Motor neuron (in vitro differentiated cells): ENCODE measurements around the gene ATP1A2. TPM values are rescaled to one million over a fixed set of nuclear protein-coding genes. Genes with fewer than 3 reads are reported as not detected.

ENCODE experiments used
- ATAC-seq, 8 experiments: fragments of 200-7000 bp; cut with Tn5 transposase; replicated peaks in 6 of 8; 2 replicates each; pipeline ENCODE4 v1.8.0; 2021; ENCODE audit warnings: mild to moderate bottlenecking in 8 of 8, moderate library complexity in 8 of 8
- H3K27ac ChIP-seq, 2 donors: fragments of 250-450 bp; sonication (Bioruptor Pico); 2 replicates each; pipeline ENCODE4 v1.9.0; 2021; ENCODE audit warnings: antibody characterized with exemption in 2 of 2, mild to moderate bottlenecking in 2 of 2, moderate library complexity in 1 of 2
- H3K4me1 ChIP-seq, 2 donors: fragments of 250-450 bp; sonication (Bioruptor Pico); replicated peaks in 1 of 2; 2 replicates each; pipeline ENCODE4 v1.6.1; 2021; ENCODE audit warnings: antibody characterized with exemption in 2 of 2, mild to moderate bottlenecking in 2 of 2, moderate library complexity in 1 of 2
- H3K4me3 ChIP-seq, 5 donors: fragments of 250-450 bp; sonication (Bioruptor Pico); 2 replicates each; pipeline ENCODE4 v1.9.0; 2021; ENCODE audit warnings: antibody characterized with exemption in 5 of 5, mild to moderate bottlenecking in 5 of 5, moderate library complexity in 4 of 5
- WGBS, 10 experiments: fragments of 450-650 bp; shearing (Covaris generic); methylation state at CpG; one replicate each; pipeline ENCODE4 v1.0.0; 2022; 5-methylcytosine and 5-hydroxymethylcytosine counted together
- in situ Hi-C, 9 experiments: fragments of 400-800 bp; cut with MboI; loops; one replicate each; pipeline ENCODE4 v1.15.0; 2021; ENCODE audit warnings: low sequenced_read_pairs in 9 of 9, low pct_unique_long_range_greater_than_20kb in 2 of 9; ENCODE audit not compliant: unreplicated experiment in 9 of 9
- total RNA-seq, 8 experiments: library from RNA; unstranded; fragments of 300-600 nt; gene quantifications; 2 replicates each; pipeline versions ENCODE4 v1.2.3 to v1.2.4, GENCODE V29; 2022

ATP1A2 gene
- total RNA-seq, 8 experiments from 2014 or later = 0.54 to 53.5 (median 1.2) TPM

DNA sequence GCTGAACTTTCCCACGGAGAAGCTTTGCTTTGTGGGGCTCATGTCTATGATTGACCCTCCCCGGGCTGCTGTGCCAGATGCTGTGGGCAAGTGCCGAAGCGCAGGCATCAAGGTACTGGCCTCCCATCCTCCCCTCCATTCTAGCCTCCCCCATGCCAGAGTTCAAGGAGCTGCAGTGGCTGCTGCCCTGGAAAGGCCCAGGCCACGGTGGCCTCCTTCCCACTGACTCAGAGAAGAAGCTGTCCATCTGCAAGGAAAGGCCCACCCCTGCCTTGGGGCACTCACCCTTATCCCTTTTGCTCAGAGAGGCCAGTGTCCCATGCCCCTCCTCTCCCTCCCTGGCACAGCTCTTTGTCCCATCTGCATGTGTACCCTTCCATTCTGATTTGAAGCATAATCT is 14.9 kb downstream of the ATP1A2 start:
- Histone ChIP-seq H3K4me1 (no peaks in the 10 kb centered on the region), H3K4me3 (no peak overlapping the region), H3K27ac (no peak overlapping the region)
- in situ Hi-C loops = no loop called here
- 0 to 86% (median 60%) methylated on average over 1 of the region's 5 CpGs; no CpG with 5 or more reads in 7 of the 10 experiments for WGBS, 10 experiments
- peak in 2 of 8 experiments; percentile 25 to 45 for ATAC-seq

GRCh38 chr1:160130939-160131338 is 15.4 kb downstream of the ATP1A2 start:
- no peak overlapping the region for H3K27ac ChIP-seq
- in situ Hi-C loops = no loop called here
- ATAC-seq = no peak
- H3K4me3 ChIP-seq = no peak overlapping the region
- H3K4me1 ChIP-seq = no peaks in the 10 kb centered on the region
- 86 to 100% (median 100%) methylated on average over 1 of the region's 1 CpG; no CpG with 5 or more reads in 4 of the 10 experiments for WGBS, 10 experiments

DNA sequence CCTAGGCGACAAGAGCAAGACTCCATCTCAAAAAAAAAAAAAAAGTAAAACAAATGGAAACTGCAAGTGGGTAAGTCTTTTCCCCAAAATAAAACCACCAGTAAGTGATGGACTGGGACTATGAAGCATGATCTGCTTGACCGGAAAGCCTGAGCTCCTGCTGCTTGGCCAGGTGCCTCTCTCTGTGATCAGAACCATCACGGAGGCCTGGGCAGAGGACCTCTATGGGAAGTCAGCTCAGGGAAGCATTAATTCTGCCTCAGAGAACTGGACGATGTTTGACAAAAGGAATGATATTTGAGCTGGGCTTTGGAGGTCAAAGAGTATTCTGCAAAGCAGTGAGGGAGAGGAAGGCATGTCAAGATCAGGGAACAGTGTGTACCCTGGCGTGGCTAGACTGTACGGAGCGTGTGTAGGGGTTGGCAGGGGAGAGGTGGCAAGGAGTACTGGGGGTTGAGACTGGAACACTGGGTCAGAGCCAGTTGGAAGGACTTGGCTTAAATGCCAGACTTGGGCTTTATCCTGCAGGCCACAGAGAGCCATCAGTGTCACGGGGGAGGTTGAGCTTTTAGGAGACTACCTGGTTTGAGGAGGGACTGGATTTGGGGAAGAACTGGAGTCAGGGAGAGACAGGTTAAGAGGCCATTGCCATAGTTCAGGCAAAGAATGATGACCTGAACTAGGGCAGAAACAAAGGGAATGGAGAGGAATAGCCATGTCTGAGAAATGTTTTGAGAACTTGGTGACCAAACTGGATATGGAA is 16.4 kb downstream of the ATP1A2 start:
- Histone ChIP-seq H3K4me1 (no peaks in the 10 kb centered on the region), H3K27ac (no peak overlapping the region), H3K4me3 (no peak overlapping the region)
- in situ Hi-C loops = no loop called here
- ATAC-seq = no peak
- 24 to 100% (median 89%) methylated on average over 1 to 7 of the region's 8 CpGs; no CpG with 5 or more reads in 2 of the 10 experiments for WGBS, 10 experiments

DNA sequence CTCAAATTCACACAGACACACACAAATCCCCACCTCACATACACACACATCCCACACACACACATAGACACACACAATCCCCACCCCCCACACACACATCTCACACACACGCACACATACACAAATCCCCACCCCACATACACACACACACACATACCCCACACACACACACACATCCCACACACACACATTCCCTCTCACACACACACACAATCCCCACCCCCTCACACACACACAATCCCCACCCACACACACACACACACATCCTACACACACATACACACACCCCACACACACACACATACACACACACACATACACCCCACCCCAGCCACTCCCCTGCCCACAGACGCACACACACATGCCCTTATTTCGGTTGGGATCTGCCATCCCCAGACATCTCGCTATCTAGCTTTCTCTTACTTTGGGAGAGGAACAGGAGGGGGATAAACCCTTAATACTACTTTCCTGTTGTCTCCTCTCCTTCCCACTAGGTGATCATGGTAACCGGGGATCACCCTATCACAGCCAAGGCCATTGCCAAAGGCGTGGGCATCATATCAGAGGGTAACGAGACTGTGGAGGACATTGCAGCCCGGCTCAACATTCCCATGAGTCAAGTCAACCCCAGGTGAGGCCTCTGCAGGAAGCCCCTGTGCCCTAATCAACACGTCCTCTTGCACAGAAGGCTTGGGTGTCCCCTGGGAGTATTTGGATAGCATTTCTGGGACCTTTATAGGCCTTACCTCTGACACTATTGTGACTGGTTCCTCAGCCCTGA is 18.6 kb downstream of the ATP1A2 start:
- 20 to 100% (median 78%) methylated on average over 1 to 5 of the region's 9 CpGs; no CpG with 5 or more reads in 6 of the 10 experiments for WGBS, 10 experiments
- no peak overlapping the region for H3K4me3 ChIP-seq
- no peak overlapping the region for H3K27ac ChIP-seq
- in situ Hi-C loops = no loop called here
- H3K4me1 ChIP-seq = no peaks in the 10 kb centered on the region
- no peak for ATAC-seq

DNA sequence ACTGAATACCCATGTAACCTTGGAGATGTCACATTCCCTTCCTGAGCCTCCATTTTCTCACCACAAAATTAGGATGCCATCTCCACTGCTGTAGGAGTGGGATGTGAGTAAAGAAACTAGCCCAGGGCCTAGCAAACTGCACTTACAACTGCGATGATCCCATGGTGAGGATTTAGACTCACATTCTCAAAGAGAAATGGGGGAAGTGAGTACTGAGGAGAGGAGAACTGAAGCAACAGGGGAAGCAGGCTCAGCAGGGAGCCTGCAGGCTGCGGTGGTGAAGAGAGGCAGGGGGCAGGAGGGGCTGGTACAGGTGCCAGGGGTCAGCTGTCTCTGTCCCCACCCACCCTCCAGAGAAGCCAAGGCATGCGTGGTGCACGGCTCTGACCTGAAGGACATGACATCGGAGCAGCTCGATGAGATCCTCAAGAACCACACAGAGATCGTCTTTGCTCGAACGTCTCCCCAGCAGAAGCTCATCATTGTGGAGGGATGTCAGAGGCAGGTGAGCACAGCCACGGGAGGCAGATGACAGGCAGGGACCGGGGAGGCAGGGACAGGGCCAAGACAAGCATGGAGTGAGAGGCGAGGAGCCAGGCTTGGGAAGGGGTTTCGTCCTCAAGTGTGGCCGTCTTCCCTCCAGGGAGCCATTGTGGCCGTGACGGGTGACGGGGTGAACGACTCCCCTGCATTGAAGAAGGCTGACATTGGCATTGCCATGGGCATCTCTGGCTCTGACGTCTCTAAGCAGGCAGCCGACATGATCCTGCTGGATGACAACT is 19.4 kb downstream of the ATP1A2 start:
- H3K27ac ChIP-seq = no peak overlapping the region
- H3K4me1 ChIP-seq = no peaks in the 10 kb centered on the region
- H3K4me3 ChIP-seq = no peak overlapping the region
- in situ Hi-C loops = no loop called here
- ATAC-seq = peak in 1 of 8 experiments; percentile 30
- WGBS, 10 experiments = 40 to 96% (median 87%) methylated on average over 1 to 15 of the region's 20 CpGs; no CpG with 5 or more reads in 3 of the 10 experiments

- ATAC-seq = no peak
- no peak overlapping the region for H3K4me3 ChIP-seq
- H3K4me1 ChIP-seq = no peaks in the 10 kb centered on the region
- H3K27ac ChIP-seq = no peak overlapping the region
- in situ Hi-C loops = no loop called here
- WGBS, 10 experiments = 69 to 96% (median 82%) methylated on average over 2 to 15 of the region's 22 CpGs; no CpG with 5 or more reads in 1 of the 10 experiments
Measured at GRCh38 chr1:160136121-160136925, 20.8 kb downstream of the ATP1A2 start.

DNA sequence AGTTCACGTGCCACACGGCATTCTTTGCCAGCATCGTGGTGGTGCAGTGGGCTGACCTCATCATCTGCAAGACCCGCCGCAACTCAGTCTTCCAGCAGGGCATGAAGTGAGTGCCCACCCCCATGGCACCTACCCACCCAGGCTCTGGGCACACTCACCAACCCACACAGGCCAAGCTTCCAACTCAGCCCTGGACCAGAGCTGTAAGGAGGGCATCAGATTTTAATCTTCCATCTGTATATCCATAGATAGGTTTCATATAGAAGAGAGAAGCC is 21.3 kb downstream of the ATP1A2 start:
- Histone ChIP-seq H3K4me3 (no peak overlapping the region), H3K4me1 (no peaks in the 10 kb centered on the region), H3K27ac (no peak overlapping the region)
- ATAC-seq = no peak
- 100% methylated on average over 2 of the region's 5 CpGs; no CpG with 5 or more reads in 8 of the 10 experiments for WGBS, 10 experiments
- in situ Hi-C loops = no loop called here

- Histone ChIP-seq H3K4me3 (no peak overlapping the region), H3K4me1 (no peaks in the 10 kb centered on the region), H3K27ac (no peak overlapping the region)
- in situ Hi-C loops = no loop called here
- 60 to 100% (median 86%) methylated on average over 1 to 8 of the region's 8 CpGs; no CpG with 5 or more reads in 1 of the 10 experiments for WGBS, 10 experiments
- ATAC-seq = no peak
Measured at GRCh38 chr1:160137216-160137862, 21.8 kb downstream of the ATP1A2 start.

DNA sequence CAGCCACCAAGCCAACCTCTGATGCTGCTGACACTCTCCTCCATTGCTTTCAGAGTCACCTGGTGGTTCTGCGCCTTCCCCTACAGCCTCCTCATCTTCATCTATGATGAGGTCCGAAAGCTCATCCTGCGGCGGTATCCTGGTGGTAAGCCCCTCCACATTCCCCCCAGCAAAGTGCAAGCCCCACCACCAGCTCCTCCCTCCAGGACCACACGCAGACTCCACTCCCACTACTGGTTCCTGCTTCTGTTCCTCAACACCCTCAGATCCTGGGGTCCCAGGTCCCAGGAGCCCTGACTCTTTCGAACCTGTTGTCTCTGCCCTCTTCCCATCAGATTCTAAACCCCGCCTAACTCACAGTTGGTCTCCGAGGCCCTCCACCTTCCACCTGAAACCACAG is 24.3 kb downstream of the ATP1A2 start:
- Histone ChIP-seq H3K4me1 (no peaks in the 10 kb centered on the region), H3K27ac (no peak overlapping the region), H3K4me3 (no peak overlapping the region)
- in situ Hi-C loops = no loop called here
- no peak for ATAC-seq
- WGBS, 10 experiments = 75 to 100% (median 100%) methylated on average over 1 to 4 of the region's 8 CpGs; no CpG with 5 or more reads in 2 of the 10 experiments

DNA sequence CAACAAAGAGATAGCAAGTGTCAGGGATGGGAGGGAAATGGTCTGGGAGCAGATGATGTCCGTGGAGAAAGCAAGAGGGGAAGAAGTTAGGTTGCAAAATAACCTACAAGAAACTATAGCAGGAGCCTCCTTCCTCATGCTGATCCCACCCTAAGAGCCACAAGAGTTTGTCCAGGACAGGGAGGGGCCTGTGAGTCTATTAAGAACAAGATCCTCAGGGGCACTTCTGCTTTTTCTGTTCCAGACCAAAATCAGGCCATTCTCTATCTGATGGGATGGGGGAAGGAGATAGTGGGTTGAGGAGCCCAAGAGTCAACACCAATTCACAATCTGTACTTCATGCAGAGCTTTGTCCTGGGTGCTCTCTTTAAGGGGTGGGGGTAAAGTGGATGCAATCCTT is 28.1 kb downstream of the ATP1A2 start:
- in situ Hi-C loops = no loop called here
- ATAC-seq = no peak
- Histone ChIP-seq H3K4me1 (no peaks in the 10 kb centered on the region), H3K27ac (no peak overlapping the region), H3K4me3 (no peak overlapping the region)
- WGBS, 10 experiments = 13 to 72% (median 45%) methylated on average over 1 of the region's 1 CpG; no CpG with 5 or more reads in 4 of the 10 experiments

DNA sequence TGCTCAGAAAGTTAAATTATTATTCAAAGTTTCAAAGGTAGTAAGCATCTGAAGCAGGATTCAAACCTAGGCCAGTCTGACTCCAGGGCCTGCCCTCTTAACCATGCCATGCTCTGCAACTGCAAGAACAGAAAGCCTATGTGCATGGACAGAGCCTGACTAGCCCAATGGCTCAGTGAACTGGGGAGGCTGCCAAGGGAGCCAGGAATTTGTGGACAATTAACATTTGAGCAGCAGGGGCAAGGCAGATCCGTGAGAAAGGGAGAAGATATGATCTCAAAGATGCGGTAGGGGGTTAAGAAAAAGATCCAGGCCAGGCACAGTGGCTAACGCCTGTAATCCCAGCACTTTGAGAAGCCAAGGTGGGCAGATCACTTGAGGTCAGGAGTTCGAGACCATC is 29.4 kb downstream of the ATP1A2 start:
- in situ Hi-C loops = no loop called here
- Histone ChIP-seq H3K27ac (no peak overlapping the region), H3K4me3 (no peak overlapping the region), H3K4me1 (peaks cover 0 to 6% of the 10 kb centered on the region in 2 donors)
- peak in 3 of 8 experiments; percentile 19 to 68 (median 67) for ATAC-seq
- WGBS, 10 experiments = 13 to 85% (median 58%) methylated on average over 2 to 4 of the region's 4 CpGs; no CpG with 5 or more reads in 2 of the 10 experiments

DNA sequence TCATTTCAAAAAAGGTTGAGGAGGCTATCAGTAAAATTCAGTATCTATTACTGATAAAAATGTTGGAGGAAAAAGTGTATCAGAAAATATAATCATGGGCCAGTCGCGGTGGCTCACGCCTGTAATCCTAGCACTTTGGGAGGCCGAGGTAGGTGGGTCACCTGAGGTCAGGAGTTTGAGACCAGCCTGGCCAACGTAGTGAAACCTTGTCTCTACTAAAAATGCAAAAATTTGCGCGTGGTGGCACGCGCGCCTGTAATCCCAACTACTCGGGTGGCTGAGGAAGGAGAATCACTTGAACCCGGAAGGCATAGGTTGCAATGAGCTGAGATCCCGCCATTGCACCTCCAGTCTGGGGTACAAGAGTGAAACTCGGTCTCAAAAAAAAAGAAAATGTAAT is 30.5 kb downstream of the ATP1A2 start:
- peaks cover 0 to 6% of the 10 kb centered on the region in 2 donors for H3K4me1 ChIP-seq
- in situ Hi-C loops = no loop called here
- 64 to 100% (median 94%) methylated on average over 2 to 14 of the region's 14 CpGs for WGBS, 10 experiments
- no peak for ATAC-seq
- H3K4me3 ChIP-seq = no peak overlapping the region
- H3K27ac ChIP-seq = no peak overlapping the region
